NCI-H2081 (cell line): ENCODE data around the gene LRIG1.

Experiments
- DNase-seq, 2 experiments: peaks; one replicate each; lab custom pipeline; 2025; lab: John Stamatoyannopoulos, UW

The LRIG1 gene

GRCh38 chr3:66502981-66503380, 2.2 kb upstream of the LRIG1 start:
- no peak for DNase-seq

- no peak for DNase-seq
These were observed 1.5 kb upstream of the LRIG1 start for GRCh38 chr3:66502245-66502874.

GRCh38 chr3:66501483-66502244, 842 bp upstream of the LRIG1 start:
- DNase-seq: no peak

- DNase-seq: no peak
These were observed 794 bp downstream of the LRIG1 start for GRCh38 chr3:66499881-66500575.

GRCh38 chr3:66498687-66499621, 1.9 kb downstream of the LRIG1 start:
- DNase-seq: no peak

GRCh38 chr3:66497985-66498671, 2.7 kb downstream of the LRIG1 start:
- DNase-seq: no peak

GRCh38 chr3:66497288-66497984, 3.4 kb downstream of the LRIG1 start:
- DNase-seq: no peak

GRCh38 chr3:66496746-66497145, 4.1 kb downstream of the LRIG1 start:
- DNase-seq: no peak

- no peak for DNase-seq
These were observed 4.5 kb downstream of the LRIG1 start for GRCh38 chr3:66496301-66496700.

- DNase-seq: no peak
These were observed 5.2 kb downstream of the LRIG1 start for GRCh38 chr3:66495668-66496045.

GRCh38 chr3:66494959-66495667, 5.7 kb downstream of the LRIG1 start:
- DNase-seq: no peak

GRCh38 chr3:66493458-66494099, 7.2 kb downstream of the LRIG1 start:
- DNase-seq: no peak

GRCh38 chr3:66492672-66493071, 8.2 kb downstream of the LRIG1 start:
- DNase-seq: peak in 1 of 2 experiments; percentile 31

GRCh38 chr3:66492071-66492470, 8.8 kb downstream of the LRIG1 start:
- DNase-seq: no peak

- DNase-seq: peak in 1 of 2 experiments; percentile 4
These were observed 9.8 kb downstream of the LRIG1 start for GRCh38 chr3:66490984-66491383.

- no peak for DNase-seq
These were observed 10.6 kb downstream of the LRIG1 start for GRCh38 chr3:66490214-66490613.

GRCh38 chr3:66489581-66489980, 11.2 kb downstream of the LRIG1 start:
- no peak for DNase-seq

GRCh38 chr3:66489115-66489514, 11.7 kb downstream of the LRIG1 start:
- no peak for DNase-seq

- DNase-seq: no peak
These were observed 12.3 kb downstream of the LRIG1 start for GRCh38 chr3:66488492-66488891.

GRCh38 chr3:66487465-66487864, 13.4 kb downstream of the LRIG1 start:
- no peak for DNase-seq
